Astrocyte (in vitro differentiated cells and primary cell): ENCODE data around the gene BTBD1. TPM values are rescaled to one million over a fixed set of nuclear protein-coding genes. Genes with fewer than 3 reads are reported as not detected.
"Not testable (repeated sequence)": the region's sequence is repeated elsewhere in the genome, so short reads cannot be mapped to it uniquely, and the experiment has no call there.

Experiments
- DNase-seq: peaks from one replicate; pipeline ENCODE4 v3.0.0-alpha.2; 2010; ENCODE audit warnings: low read depth
- FAIRE-seq: peaks from 2 replicates; lab custom pipeline; 2011; peaks lifted over from hg19 to GRCh38; lab: Jason Lieb, UNC
- H2AFZ ChIP-seq: 2 replicates; pipeline ENCODE4 v1.6.0; 2012; ENCODE audit warnings: low read depth, low read length, inconsistent platforms
- H3K27ac ChIP-seq: 2 replicates; pipeline ENCODE4 v1.5.1; 2011; ENCODE audit warnings: low read depth, low read length, inconsistent platforms
- H3K27me3 ChIP-seq: 2 replicates; pipeline ENCODE4 v1.6.0; 2011; ENCODE audit warnings: low read length, inconsistent platforms; ENCODE audit not compliant: insufficient read depth
- H3K36me3 ChIP-seq: 2 replicates; pipeline ENCODE4 v1.5.1; 2011; ENCODE audit warnings: low read length, inconsistent platforms; ENCODE audit not compliant: insufficient read depth
- H3K4me1 ChIP-seq: 2 replicates; pipeline ENCODE4 v1.5.1; 2011; ENCODE audit warnings: low read length, inconsistent platforms; ENCODE audit not compliant: insufficient read depth
- H3K4me2 ChIP-seq: 2 replicates; pipeline ENCODE4 v1.6.0; 2012; ENCODE audit warnings: low read length, inconsistent platforms
- H3K4me3 ChIP-seq: 2 replicates; pipeline ENCODE4 v1.5.1; 2011; ENCODE audit warnings: low read depth, mild to moderate bottlenecking, low read length, inconsistent platforms; ENCODE audit not compliant: insufficient read depth
- H3K79me2 ChIP-seq: 2 replicates; pipeline ENCODE4 v1.6.0; 2012; ENCODE audit warnings: mild to moderate bottlenecking, low read length, inconsistent platforms; ENCODE audit not compliant: insufficient read depth
- H3K9ac ChIP-seq: 2 replicates; pipeline ENCODE4 v1.6.0; 2012; ENCODE audit warnings: mild to moderate bottlenecking, low read length, inconsistent platforms
- H3K9me3 ChIP-seq: 2 replicates; pipeline ENCODE4 v1.5.1; 2012; ENCODE audit warnings: low read depth, mild to moderate bottlenecking, low read length, inconsistent platforms; ENCODE audit not compliant: insufficient read depth
- H4K20me1 ChIP-seq: 2 replicates; pipeline ENCODE4 v1.6.0; 2012; ENCODE audit warnings: low read length, inconsistent platforms; ENCODE audit not compliant: insufficient read depth
- H3K27ac Mint-ChIP-seq: one replicate; pipeline ENCODE4 v1.8.0; 2021; ENCODE audit warnings: mild to moderate bottlenecking, mixed read lengths; ENCODE audit not compliant: unreplicated experiment
- H3K27me3 Mint-ChIP-seq: one replicate; pipeline ENCODE4 v1.8.0; 2021; ENCODE audit warnings: low read depth, mixed read lengths; ENCODE audit not compliant: unreplicated experiment
- H3K36me3 Mint-ChIP-seq: one replicate; pipeline ENCODE4 v1.8.0; 2021; ENCODE audit warnings: low read depth, mixed read lengths; ENCODE audit not compliant: unreplicated experiment
- H3K4me1 Mint-ChIP-seq: one replicate; pipeline ENCODE4 v1.8.0; 2021; ENCODE audit warnings: low read depth, mixed read lengths; ENCODE audit not compliant: unreplicated experiment
- H3K4me3 Mint-ChIP-seq: one replicate; pipeline ENCODE4 v1.8.0; 2021; ENCODE audit warnings: mild to moderate bottlenecking, moderate library complexity, mixed read lengths; ENCODE audit not compliant: unreplicated experiment
- H3K9me3 Mint-ChIP-seq: one replicate; pipeline ENCODE4 v1.8.0; 2021; ENCODE audit warnings: mild to moderate bottlenecking, mixed read lengths; ENCODE audit not compliant: unreplicated experiment
- EZH2 ChIP-seq: IDR thresholded peaks from 2 replicates; pipeline ENCODE4 v1.6.1; 2012; ENCODE audit warnings: mild to moderate bottlenecking, low read length, inconsistent platforms; ENCODE audit not compliant: insufficient read depth
- total RNA-seq: library from RNA; stranded (reverse); gene quantifications from 2 replicates; pipeline ENCODE4 v1.2.1, GENCODE V29; 2021
- TF ChIP-seq, protein P1 (sequence below): IDR thresholded peaks from 2 replicates; pipeline ENCODE4 v1.5.1; 2011; ENCODE audit warnings: low read depth, mild to moderate bottlenecking, inconsistent platforms, low read length, moderate library complexity; ENCODE audit not compliant: insufficient read depth

Gene BTBD1
- total RNA-seq, 1 donor from 2014 or later, result 61.1 TPM

DNA sequence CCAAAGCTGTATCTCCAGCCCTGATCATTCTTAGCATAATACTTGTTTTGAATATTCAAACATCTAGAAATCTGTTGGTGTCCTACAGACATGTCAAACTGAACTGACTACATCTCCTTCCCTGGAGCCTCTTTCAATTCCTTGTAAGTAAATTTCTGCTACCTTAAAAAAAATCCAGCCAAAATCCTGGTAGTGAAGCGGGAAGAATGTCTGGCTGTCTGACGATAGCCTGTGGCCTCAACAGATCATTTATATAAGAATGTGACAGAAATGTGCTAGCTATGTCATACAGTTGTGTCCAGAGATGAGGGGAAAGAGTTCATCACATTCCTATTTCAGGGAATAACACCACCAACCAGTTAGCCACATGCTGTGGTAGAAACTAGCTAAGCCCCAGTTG, 21.8 kb upstream of the BTBD1 start:
- Mint-ChIP-seq H3K4me3 (no peak overlapping the region), H3K36me3 (no peaks in the 10 kb centered on the region), H3K27ac (no peak overlapping the region), H3K4me1 (peaks cover 6% of the 10 kb centered on the region), H3K9me3 (no peaks in the 10 kb centered on the region), H3K27me3 (peaks cover 2% of the 10 kb centered on the region)
- Histone ChIP-seq H3K27ac (no peak overlapping the region), H2AFZ (no peak overlapping the region), H3K27me3 (no peaks in the 10 kb centered on the region), H3K4me1 (peaks cover 4% of the 10 kb centered on the region), H3K9ac (no peak overlapping the region), H3K4me3 (no peak overlapping the region), H3K4me2 (no peak overlapping the region), H3K9me3 (no peaks in the 10 kb centered on the region), H3K79me2 (no peaks in the 10 kb centered on the region), H4K20me1 (no peaks in the 10 kb centered on the region), H3K36me3 (no peaks in the 10 kb centered on the region)
- DNase-seq (no peak), FAIRE-seq (no peak)
- TF ChIP-seq, protein P1, sequence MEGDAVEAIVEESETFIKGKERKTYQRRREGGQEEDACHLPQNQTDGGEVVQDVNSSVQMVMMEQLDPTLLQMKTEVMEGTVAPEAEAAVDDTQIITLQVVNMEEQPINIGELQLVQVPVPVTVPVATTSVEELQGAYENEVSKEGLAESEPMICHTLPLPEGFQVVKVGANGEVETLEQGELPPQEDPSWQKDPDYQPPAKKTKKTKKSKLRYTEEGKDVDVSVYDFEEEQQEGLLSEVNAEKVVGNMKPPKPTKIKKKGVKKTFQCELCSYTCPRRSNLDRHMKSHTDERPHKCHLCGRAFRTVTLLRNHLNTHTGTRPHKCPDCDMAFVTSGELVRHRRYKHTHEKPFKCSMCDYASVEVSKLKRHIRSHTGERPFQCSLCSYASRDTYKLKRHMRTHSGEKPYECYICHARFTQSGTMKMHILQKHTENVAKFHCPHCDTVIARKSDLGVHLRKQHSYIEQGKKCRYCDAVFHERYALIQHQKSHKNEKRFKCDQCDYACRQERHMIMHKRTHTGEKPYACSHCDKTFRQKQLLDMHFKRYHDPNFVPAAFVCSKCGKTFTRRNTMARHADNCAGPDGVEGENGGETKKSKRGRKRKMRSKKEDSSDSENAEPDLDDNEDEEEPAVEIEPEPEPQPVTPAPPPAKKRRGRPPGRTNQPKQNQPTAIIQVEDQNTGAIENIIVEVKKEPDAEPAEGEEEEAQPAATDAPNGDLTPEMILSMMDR, result no peak
- no peak for TF ChIP-seq EZH2

DNA sequence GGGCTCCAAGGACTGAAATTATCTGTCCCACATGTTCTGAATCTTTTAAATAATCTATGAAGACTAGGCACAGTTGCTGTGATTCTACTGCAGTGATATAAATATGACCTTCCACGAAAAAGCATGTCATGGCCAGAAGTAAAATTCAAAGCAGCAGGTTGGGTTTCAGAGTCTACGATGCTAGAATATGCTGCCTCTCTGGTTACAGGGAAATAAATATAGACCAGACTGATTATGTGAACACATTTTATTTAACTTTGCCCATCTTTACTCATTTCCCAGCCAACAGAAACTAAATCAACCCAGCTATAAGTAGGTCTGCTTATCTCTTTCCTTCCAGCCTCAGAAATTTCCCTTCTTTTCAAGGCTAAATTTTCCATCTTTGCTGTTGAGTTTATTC, 20.5 kb upstream of the BTBD1 start:
- no peak overlapping the region for H2AFZ ChIP-seq
- no peak overlapping the region for H3K4me2 ChIP-seq
- TF ChIP-seq, protein P1, result no peak
- TF ChIP-seq EZH2, result no peak
- no peak overlapping the region for H3K4me3 ChIP-seq
- Mint-ChIP-seq H3K36me3 (no peaks in the 10 kb centered on the region), H3K4me3 (no peak overlapping the region), H3K27me3 (peaks cover 5% of the 10 kb centered on the region), H3K27ac (no peak overlapping the region), H3K4me1 (peaks cover 6% of the 10 kb centered on the region), H3K9me3 (no peaks in the 10 kb centered on the region)
- DNase-seq (no peak), FAIRE-seq (no peak)
- no peaks in the 10 kb centered on the region for H3K27me3 ChIP-seq
- no peaks in the 10 kb centered on the region for H4K20me1 ChIP-seq
- no peaks in the 10 kb centered on the region for H3K79me2 ChIP-seq
- H3K27ac ChIP-seq, result no peak overlapping the region
- H3K9me3 ChIP-seq, result no peaks in the 10 kb centered on the region
- no peaks in the 10 kb centered on the region for H3K36me3 ChIP-seq
- peaks cover 4% of the 10 kb centered on the region for H3K4me1 ChIP-seq
- H3K9ac ChIP-seq, result no peak overlapping the region

DNA sequence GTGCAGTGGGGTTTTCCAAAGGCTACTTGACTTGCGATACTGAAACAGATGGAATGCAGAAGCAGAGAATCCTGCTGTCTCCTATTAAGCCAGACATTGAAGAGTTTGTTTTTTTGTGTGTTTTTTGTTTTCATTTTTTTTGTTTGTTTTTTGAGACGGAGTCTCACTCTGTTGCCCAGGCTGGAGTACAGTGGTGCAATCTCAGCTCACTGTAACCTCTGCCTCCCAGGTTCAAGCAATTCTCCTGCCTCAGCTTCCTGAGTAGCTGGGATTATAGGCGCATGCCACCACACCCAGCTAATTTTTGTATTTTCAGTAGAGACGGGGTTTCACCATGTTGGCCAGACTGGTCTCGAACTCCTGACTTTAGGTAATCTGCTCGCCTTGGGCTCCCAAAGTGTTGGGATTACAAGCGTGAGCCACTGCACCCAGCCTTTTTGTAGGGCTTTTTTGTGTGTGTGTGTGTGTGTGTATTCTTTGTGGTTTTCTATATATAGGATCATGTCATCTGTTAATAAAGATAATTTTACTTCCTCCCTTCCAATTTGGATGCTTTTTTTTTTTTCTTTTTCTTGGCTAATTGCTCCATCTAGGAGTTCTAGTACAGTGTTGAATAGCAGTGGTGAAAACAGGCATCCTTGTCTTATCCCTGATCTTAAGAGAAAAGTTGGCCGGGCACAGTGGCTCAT, 19.0 kb upstream of the BTBD1 start:
- H2AFZ ChIP-seq, H3K27ac Mint-ChIP-seq, H3K36me3 ChIP-seq, H3K4me3 Mint-ChIP-seq, H3K9me3 Mint-ChIP-seq, H3K4me1 Mint-ChIP-seq, H3K9ac ChIP-seq, H3K27ac ChIP-seq, H3K4me1 ChIP-seq, H3K9me3 ChIP-seq, H3K4me2 ChIP-seq, H3K4me3 ChIP-seq, H4K20me1 ChIP-seq, H3K27me3 ChIP-seq, DNase-seq, FAIRE-seq, H3K27me3 Mint-ChIP-seq, H3K79me2 ChIP-seq, H3K36me3 Mint-ChIP-seq: not testable (repeated sequence)

DNA sequence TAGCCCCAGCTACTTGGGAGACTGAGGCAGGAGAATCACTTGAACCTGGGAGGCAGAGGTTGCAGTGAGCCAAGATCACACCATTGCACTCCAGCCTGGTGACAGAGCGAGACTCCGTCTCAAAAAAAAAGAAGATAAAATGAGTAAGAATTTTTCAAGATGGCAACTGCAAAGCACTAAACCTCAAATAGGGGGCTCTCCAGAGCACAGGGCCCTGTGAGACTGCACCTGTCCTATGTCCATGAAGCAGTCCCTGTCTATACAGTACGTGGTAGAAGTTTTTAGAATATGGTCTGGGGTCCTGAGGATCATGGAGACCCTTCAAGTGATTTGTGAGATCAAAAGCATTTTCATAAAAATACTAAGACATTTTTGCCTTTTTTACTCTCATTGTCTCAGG, 18.4 kb upstream of the BTBD1 start:
- H3K27ac ChIP-seq, H4K20me1 ChIP-seq, FAIRE-seq, DNase-seq, H3K9me3 ChIP-seq, H3K4me1 Mint-ChIP-seq, H3K4me3 Mint-ChIP-seq, H3K9me3 Mint-ChIP-seq, H3K4me2 ChIP-seq, H3K27me3 Mint-ChIP-seq, H3K4me3 ChIP-seq, H3K27ac Mint-ChIP-seq, H3K36me3 Mint-ChIP-seq, H3K4me1 ChIP-seq, H2AFZ ChIP-seq, H3K9ac ChIP-seq, H3K27me3 ChIP-seq, H3K36me3 ChIP-seq, H3K79me2 ChIP-seq: not testable (repeated sequence)
